Posterior cingulate gyrus (tissue), 11 donors: ENCODE data around the gene HTR3A.

ENCODE experiments used
- DNase-seq, 10 donors: peaks; one replicate each; pipeline versions ENCODE4 v3.0.0 to v3.0.0-alpha.2; 2020 to 2021; ENCODE audit warnings: mixed read lengths in 3 of 10
- intact Hi-C: fragments of 100-400 bp; cut with DNase I; formaldehyde crosslinking; loops from one replicate; pipeline ENCODE4 v1.15.1; 2023

HTR3A gene

DNA sequence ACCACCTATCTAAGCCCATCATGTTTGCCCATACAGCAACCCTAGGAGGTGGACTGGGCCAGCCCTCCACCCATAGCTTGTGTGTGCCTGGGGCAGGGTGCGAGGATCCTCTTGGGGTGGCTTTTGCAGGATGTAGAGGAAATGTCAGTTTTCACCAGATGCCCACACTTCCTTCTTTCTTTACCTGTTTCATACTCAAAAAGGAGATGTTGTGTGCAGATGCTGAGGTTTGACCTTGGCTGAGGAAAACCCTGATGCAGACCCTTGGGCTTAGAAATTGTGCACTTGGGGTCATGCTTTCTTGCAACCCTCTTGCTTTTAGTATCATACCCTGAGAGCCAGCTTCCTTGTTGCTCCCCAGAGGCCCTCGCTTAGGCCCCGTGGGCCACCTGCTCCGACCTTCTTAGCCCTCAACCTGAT, 2.2 kb downstream of the HTR3A start:
- DNase-seq, result peak in 2 of 10 donors; percentile 13 to 52
- intact Hi-C loops, result no loop called here

DNA sequence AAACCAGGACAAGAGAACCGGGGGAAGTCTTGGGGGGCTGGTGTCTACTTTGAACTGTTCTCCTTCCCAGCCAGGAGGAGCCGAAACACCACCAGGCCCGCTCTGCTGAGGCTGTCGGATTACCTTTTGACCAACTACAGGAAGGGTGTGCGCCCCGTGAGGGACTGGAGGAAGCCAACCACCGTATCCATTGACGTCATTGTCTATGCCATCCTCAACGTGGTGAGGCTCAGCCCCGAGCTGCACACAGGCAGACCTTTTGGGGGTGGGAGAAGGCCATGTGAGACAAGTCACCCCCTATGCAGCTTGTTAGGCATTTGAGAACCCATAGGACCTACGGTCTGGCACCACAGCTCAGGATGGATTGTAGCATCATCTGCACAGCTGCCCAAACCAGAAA, 2.8 kb downstream of the HTR3A start:
- DNase-seq, result peak in 2 of 10 donors; percentile 26 to 54
- intact Hi-C loops, result no loop called here

DNA sequence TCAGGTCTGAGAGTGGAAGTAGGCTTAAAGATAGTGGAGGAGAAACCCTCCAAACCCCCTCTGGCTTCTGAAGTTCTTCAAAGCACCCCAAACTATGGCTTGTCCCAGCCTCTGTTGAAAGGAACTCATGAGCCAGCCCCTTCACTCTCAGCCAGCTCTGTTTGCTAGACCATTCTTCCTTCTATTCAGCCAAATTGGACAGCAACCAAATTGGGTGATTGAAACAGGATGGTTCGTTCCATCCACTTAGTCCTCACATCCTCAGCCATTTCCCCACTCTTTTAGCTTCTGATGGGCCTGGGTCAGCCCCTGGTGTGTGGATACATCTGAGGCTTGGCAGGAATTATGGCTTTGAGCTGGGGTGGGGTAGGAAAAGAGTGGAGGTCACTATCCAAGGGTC, 4.5 kb downstream of the HTR3A start:
- peak in 1 of 10 donors; percentile 18 for DNase-seq
- intact Hi-C loops, result no loop called here

DNA sequence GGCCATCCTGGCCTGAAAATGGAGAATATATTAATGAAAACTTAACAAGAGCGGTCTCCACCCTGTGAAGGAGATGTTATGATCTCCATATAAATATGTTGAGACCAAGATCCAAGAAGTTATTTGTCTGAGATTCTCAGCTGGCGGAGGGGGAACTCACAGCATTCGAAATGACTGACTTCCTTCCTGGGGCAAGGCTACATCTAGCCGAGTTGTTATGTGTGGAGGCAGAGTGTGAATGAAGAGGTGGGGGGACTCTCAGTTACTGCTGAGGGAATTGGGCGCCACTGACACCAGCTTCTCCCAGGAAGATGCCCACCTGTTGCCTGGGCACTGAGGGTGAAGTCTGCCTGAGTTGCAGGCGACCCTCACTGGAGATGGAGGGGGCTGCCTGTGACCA, 5.9 kb downstream of the HTR3A start:
- intact Hi-C loops, result no loop called here
- peak in 1 of 10 donors; percentile 35 for DNase-seq

DNA sequence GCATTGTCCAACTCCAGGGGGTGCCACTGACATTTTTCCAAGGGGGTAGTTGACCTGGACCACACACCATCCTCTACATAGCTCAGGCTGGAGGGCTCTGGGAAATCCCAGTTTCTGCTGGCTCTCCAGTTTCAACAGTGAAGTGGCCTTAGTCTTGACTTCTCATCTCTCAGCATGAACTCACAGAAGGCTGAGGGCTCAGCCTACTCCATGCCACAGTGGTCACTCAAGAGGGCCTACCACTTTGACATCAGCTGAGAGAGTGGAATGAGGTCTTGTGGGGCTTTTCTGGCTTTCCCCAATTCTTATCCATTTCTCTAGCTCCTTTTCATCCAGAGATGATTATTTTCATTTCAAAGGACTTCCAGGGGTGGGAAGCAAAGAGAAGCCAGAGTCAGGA, 7.4 kb downstream of the HTR3A start:
- intact Hi-C loops, result no loop called here
- DNase-seq, result peak in 2 of 10 donors; percentile 18 to 28

DNA sequence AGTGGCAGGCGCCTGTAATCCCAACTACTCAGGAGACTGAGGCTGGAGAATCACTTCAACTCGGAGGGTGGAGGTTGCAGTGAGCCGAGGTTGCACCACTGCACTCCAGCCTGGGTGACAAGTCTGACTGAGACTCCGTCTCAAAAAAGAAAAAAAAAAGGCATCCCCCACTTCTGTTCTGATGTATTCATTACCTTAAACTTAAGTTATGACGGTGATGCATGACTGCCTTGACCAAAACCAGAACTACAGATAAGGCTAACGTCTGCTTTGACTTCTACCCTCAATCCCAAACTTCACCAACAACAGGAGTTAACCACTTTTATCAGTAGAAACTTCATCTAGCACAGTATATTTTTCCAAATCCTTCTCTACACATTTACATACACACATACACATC, 9.9 kb downstream of the HTR3A start:
- DNase-seq, result no peak
- intact Hi-C loops, result no loop called here

DNA sequence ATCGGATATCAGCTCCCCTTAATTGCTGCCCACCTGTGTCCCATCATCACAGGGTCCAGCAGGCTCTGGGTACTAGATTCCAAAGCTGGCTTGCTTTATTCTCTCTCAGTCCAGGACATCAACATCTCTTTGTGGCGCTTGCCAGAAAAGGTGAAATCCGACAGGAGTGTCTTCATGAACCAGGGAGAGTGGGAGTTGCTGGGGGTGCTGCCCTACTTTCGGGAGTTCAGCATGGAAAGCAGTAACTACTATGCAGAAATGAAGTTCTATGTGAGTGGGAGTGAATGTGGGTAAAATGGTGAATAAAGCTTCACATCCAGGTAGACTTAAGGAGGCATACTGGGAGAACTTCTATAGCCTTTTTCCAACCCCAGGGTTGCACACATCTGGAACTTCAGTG, 11.0 kb downstream of the HTR3A start:
- peak in 1 of 10 donors; percentile 20 for DNase-seq
- intact Hi-C loops, result no loop called here

DNA sequence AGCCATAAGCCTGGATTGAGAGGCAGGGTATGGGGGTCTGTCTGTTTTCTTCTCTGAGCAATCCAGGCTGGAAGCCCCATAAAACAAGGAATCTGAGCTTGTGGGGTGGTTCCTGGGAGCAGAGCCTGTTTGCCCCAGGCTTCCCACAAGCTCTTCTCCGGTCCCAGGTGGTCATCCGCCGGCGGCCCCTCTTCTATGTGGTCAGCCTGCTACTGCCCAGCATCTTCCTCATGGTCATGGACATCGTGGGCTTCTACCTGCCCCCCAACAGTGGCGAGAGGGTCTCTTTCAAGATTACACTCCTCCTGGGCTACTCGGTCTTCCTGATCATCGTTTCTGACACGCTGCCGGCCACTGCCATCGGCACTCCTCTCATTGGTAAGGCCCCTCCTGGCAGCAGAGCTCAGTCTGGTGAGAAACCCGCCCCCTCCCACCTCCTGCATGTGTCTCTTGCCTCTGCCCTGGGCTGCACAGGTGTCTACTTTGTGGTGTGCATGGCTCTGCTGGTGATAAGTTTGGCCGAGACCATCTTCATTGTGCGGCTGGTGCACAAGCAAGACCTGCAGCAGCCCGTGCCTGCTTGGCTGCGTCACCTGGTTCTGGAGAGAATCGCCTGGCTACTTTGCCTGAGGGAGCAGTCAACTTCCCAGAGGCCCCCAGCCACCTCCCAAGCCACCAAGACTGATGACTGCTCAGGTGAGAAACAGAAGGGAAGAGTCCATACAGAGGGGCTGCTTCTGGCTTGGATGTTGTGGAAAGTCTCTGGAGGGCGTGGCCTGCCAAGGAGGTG, 11.6 kb downstream of the HTR3A start:
- intact Hi-C loops, result no loop called here
- DNase-seq, result peak in 1 of 10 donors; percentile 53

DNA sequence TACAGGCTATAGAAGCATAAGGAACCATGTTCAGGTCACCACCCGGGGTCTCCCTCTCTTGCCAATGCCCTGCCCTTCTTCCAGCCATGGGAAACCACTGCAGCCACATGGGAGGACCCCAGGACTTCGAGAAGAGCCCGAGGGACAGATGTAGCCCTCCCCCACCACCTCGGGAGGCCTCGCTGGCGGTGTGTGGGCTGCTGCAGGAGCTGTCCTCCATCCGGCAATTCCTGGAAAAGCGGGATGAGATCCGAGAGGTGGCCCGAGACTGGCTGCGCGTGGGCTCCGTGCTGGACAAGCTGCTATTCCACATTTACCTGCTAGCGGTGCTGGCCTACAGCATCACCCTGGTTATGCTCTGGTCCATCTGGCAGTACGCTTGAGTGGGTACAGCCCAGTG, 14.5 kb downstream of the HTR3A start:
- intact Hi-C loops, result no loop called here
- peak in 1 of 10 donors; percentile 86 for DNase-seq

DNA sequence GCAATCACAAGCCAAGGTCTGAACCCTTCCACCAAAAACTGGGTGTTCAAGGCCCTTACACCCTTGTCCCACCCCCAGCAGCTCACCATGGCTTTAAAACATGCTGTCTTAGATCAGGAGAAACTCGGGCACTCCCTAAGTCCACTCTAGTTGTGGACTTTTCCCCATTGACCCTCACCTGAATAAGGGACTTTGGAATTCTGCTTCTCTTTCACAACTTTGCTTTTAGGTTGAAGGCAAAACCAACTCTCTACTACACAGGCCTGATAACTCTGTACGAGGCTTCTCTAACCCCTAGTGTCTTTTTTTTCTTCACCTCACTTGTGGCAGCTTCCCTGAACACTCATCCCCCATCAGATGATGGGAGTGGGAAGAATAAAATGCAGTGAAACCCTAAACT, 15.0 kb downstream of the HTR3A start:
- intact Hi-C loops, result no loop called here
- DNase-seq, result no peak

DNA sequence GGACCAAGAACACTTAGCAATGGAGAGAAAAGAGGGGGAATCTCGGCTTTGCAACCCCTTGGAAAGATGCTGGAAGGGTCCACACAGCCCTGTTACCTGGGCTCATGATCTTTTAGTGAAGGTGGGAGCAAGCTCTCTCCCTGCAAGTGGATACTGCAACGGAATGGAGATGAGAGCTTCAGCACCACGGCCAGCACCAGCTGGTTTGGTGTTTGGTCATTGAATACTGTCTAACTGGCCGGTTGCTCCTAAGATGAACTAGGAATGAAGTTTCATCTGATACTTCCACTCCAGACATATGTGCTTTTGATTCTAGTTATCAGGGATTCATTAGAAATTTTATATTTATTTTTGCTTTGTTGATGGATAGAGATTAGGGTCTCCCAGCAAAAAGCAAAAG, 16.3 kb downstream of the HTR3A start:
- intact Hi-C loops, result no loop called here
- peak in 1 of 10 donors; percentile 67 for DNase-seq

DNA sequence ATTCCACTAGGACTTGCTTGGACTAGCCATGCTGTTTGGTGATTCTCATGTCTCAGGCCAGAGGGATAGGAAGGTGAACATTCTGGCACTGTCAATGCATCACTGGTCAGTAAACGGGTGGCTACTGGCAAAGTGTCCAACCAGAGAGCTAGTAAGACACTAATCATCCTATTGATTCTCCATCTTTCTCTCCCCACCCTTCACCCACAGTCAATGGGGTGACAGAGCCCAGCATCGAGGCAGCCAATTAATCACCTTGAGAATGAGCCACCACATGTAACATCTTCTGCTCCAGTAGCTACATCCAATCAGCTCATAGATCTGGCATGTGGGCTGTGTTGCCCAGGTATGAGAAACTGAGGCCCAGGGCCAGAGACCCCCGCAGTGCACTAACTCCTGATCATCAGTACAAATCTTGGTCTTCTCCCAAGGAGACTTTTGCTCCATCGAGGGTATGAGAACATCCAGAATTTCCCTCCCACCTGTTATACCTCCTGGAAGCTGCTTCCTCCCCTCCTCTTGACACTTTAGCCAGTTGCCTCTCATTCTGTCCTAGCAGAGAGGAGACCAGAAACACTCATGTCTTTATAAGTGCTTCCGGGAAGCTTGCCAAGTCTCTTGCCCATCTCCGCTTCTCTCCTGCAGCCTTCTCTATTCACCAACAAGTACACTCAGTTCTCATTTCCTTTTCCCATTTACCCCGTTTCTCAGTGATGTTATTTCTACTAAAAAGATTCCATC, 17.0 kb downstream of the HTR3A start:
- DNase-seq, result peak in 3 of 10 donors; percentile 15 to 63 (median 26)
- intact Hi-C loops, result no loop called here

DNA sequence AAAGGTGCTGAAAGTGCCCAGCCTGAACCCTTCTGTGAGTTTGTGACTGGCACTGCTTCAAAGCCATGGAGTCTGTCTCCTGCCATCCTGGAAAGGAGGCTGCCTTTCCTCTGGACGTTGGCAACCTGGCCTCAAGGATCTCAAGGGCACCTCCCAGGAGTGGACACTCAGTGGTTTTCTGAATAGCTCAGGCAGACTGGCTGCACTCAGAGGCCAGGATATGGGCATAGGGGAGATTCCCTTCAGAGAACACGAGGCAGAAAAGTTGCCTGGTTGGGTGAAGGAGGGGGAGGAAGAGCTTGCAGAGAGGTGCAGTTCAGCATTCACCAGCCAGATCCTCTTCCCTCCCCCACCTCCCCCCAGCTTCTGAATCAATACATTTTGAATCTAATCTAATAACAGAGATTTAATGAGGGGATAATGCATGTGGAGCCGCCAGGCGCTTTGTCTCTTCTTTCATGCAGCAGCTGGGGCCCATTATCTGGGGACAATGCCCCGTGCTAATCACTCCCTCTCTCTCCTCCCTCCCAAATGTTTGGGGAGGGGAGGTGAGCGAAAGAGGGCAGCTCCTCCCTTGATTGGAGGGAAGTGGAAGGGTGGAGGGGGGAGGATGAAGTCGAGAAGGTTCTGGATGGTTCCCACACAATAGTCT, 17.7 kb downstream of the HTR3A start:
- DNase-seq, result peak in 2 of 10 donors; percentile 12 to 72
- intact Hi-C loops, result no loop called here

DNA sequence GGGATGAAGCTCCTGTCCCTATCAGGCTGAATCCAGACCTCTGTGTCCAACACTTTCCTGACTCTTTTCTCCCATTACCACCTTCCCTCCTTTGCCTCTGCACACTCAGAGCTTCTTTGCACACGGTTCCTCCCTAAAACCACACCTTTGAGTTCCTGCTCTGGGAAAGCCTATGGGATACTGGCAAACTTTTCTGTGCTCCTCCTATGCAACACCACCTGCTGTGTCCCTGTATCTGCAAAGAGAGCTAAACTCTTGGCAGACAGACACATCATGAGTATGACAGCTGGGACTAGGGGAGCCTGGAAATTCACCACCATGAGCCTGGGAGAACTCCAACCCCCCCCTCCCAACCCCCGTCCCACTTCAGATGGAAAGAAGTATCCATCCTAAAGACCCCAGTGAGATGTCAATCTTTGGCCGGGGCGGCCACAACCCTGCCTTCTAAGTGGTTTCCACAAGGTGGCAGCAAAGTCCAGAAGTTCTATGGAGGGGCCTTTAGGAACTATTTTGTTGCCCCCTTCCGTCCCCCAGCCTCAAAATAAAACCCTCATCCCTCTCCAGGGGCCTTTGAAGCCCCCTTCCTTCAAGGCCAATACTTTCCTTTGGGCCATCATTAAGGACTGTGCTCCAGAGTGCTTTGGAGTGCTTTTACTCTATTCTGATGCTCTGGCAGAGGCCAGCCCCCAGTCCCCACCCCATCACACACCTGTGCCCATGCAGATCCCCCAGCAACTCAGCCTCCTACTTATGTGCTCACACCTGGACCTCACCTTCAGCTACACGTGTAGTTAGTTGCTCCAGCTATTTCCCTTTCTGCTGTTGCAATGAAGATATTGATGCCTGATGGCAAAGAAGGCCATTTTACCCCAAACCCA, 19.4 kb downstream of the HTR3A start:
- intact Hi-C loops, result loop anchor here (1.0 kb wide), 1 partner anchor 267 kb away; no protein-coding TSS in a partner anchor
- peak in 5 of 10 donors; percentile 22 to 72 (median 40) for DNase-seq

DNA sequence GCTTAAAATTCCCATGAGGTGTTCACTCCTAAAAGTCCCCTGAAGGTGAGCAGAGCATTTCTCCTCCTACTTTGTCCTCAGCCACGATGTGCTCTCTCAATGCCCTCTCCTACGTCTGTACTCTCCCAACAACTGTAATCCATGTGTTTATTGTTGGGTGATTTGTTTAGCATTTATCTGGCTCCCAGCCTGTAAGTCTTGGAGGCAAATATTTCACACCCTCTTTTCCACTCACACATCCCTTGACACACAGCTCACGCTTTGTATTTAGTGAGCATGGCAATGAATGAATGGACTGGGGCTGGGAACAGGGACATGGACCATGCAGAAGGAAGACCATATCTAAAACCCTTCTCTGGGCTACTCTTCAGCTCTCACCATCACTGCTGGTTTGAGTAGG, 22.6 kb downstream of the HTR3A start:
- peak in 1 of 10 donors; percentile 6 for DNase-seq
- intact Hi-C loops, result no loop called here

DNA sequence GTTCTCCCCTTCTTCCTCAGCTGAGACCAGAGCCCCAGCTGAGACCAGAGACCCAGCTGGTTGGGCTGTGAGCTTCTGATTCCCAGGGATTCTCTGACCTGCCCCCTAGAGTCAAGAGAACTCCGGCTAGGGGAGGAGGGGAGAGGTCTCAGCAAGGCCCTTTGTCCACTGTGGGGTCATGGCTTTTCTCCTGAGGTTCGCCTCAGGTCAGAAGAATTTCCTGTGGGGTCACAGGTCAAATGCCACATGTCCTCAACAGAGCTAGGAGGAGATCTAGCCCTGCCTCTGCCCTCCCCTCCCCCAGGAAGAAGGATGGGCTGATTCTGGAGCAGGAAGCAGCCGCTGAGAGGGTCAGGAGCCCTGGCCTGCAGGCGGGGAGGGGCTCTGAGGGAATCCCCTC, 23.7 kb downstream of the HTR3A start:
- DNase-seq, result peak in 2 of 10 donors; percentile 22 to 57
- intact Hi-C loops, result no loop called here

DNA sequence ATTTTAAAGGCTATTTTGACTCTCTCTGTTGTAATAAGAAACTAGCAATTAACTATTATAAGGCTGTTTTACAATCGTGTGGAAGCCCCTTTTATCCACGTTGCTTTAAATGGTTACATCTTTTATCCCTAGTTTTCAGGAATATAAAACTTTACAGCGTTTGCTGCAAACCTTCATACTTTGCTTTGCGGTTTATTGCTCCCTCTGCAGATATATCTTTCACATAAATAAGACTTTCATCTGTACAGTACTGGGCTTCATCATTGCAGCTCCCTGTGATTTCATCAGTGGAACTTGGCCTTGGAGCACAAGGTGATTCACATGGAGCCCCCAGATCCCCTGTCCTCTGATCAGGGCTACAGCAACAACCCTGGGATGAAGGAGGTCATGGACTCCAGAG, 25.6 kb downstream of the HTR3A start:
- no peak for DNase-seq
- intact Hi-C loops, result no loop called here

DNA sequence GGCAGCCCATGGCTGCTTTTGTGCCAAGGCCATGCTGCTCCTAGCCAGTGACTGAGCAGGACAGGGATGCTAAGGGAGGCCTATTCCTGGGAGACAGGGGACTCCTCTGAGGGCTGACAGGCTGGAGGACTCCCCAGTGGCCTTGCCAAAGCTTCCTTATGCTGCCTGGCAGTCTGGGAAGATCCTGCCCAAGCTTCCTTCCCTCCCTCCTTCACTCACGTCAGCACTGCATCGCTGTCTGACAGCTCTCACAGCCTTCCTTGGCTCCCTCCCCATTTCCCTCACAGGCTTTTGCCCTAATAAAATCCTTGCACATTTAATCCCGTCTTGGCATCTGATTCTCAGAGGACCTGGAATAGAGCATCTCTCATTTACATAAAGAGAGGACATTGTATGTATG, 26.5 kb downstream of the HTR3A start:
- intact Hi-C loops, result no loop called here

DNA sequence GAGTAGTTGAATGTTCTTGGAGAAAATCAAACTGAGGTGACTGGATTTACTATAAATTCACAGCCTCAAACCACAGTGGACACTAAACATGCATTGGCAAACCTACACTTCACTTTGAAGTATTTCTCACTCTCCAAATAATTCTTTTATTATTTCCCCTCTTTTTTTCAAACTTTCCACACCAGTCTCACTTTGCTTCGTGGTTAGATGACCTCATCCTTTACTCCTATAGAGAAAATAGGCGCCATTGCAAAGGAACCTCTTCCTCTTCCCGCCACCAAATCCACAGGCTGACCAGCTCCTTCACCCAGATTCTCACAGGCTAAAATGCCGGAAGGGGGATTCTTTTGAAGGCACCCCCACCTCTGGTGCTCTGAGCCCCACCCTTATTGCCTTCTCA, 33.4 kb downstream of the HTR3A start:
- no peak for DNase-seq
- intact Hi-C loops, result no loop called here

More for the DNA sequence above, 26.5 kb downstream of the HTR3A start:
- peak in 1 of 10 donors; percentile 70 for DNase-seq

DNA sequence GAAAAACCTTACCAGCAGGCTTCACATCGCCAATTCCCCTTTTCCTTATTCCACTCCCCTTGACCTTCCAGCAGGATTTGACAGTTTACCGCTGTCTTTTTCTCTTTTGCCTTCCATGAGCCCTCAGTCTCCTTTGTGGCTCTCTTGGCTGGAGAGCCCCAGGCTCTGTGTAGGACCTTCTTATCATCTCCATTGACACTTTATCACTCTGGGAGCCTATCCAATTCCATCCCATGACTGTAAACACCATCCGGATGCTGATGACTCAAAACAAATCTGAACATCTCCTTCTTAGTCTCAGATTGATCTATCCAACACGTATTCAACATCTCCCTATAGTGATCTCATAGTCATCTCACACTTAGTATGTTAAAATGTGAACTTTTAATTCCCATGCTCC, 36.0 kb downstream of the HTR3A start:
- intact Hi-C loops, result no loop called here
- no peak for DNase-seq
